ENCODE measurements around the gene MBD3L3.
"Not testable (repeated sequence)": the region's sequence is repeated elsewhere in the genome, so short reads cannot be mapped to it uniquely, and the experiment has no call there.

Gene MBD3L3

GRCh38 chr19:7063764-7064418 is 5.4 kb upstream of the MBD3L3 start:
- DNase-seq (ENCODE audit: low read depth in 2 of 2): no peak
- TF ChIP-seq CTCF (IDR thresholded peaks at IDR 0.05; ENCODE audit: low read depth, low read length): no peak
- H3K4me3 ChIP-seq (replicated peaks in 1 of 2; ENCODE audit: low read depth in 2 of 2, low read length in 2 of 2): no peak overlapping the region

GRCh38 chr19:7063339-7063738 is 4.9 kb upstream of the MBD3L3 start:
- no peak overlapping the region for H3K4me3 ChIP-seq (replicated peaks in 1 of 2; ENCODE audit: low read depth in 2 of 2, low read length in 2 of 2)
- no peak for DNase-seq (ENCODE audit: low read depth in 2 of 2)
- no peak for TF ChIP-seq CTCF (IDR thresholded peaks at IDR 0.05; ENCODE audit: low read depth, low read length)

- DNase-seq (ENCODE audit: low read depth in 2 of 2); H3K4me3 ChIP-seq (replicated peaks in 1 of 2; ENCODE audit: low read depth in 2 of 2, low read length in 2 of 2): not testable (repeated sequence)
Observed at GRCh38 chr19:7059977-7060376, 1.5 kb upstream of the MBD3L3 start.

GRCh38 chr19:7056371-7056770 is 2.1 kb downstream of the MBD3L3 start:
- H3K4me3 ChIP-seq (replicated peaks in 1 of 2; ENCODE audit: low read depth in 2 of 2, low read length in 2 of 2); DNase-seq (ENCODE audit: low read depth in 2 of 2): not testable (repeated sequence)

- not testable (repeated sequence) for H3K4me3 ChIP-seq (replicated peaks in 1 of 2; ENCODE audit: low read depth in 2 of 2, low read length in 2 of 2); DNase-seq (ENCODE audit: low read depth in 2 of 2)
Observed at GRCh38 chr19:7055679-7056078, 2.8 kb downstream of the MBD3L3 start.

- not testable (repeated sequence) for H3K4me3 ChIP-seq (replicated peaks in 1 of 2; ENCODE audit: low read depth in 2 of 2, low read length in 2 of 2); DNase-seq (ENCODE audit: low read depth in 2 of 2)
Observed at GRCh38 chr19:7054635-7055368, 3.7 kb downstream of the MBD3L3 start.

GRCh38 chr19:7052896-7053295 is 5.6 kb downstream of the MBD3L3 start:
- not testable (repeated sequence) for H3K4me3 ChIP-seq (replicated peaks in 1 of 2; ENCODE audit: low read depth in 2 of 2, low read length in 2 of 2); DNase-seq (ENCODE audit: low read depth in 2 of 2)

GRCh38 chr19:7051421-7051820 is 7.1 kb downstream of the MBD3L3 start:
- not testable (repeated sequence) for DNase-seq (ENCODE audit: low read depth in 2 of 2)

GRCh38 chr19:7049021-7049420 is 9.5 kb downstream of the MBD3L3 start, which contains the start of gene MBD3L2:
TSS of gene MBD3L2 (plus strand) at chr19:7049321. CDS start at chr19:7049374, 53 bp downstream.
- not testable (repeated sequence) for H3K4me3 ChIP-seq (replicated peaks in 1 of 2; ENCODE audit: low read depth in 2 of 2, low read length in 2 of 2); DNase-seq (ENCODE audit: low read depth in 2 of 2)

More at GRCh38 chr19:7051421-7051820, 7.1 kb downstream of the MBD3L3 start:
- H3K4me3 ChIP-seq (replicated peaks in 1 of 2; ENCODE audit: low read depth in 2 of 2, low read length in 2 of 2): not testable (repeated sequence)

- H3K4me3 ChIP-seq (replicated peaks in 1 of 2; ENCODE audit: low read depth in 2 of 2, low read length in 2 of 2); DNase-seq (ENCODE audit: low read depth in 2 of 2): not testable (repeated sequence)
Observed at GRCh38 chr19:7041563-7041962, 16.9 kb downstream of the MBD3L3 start.

GRCh38 chr19:7040079-7040478 is 18.4 kb downstream of the MBD3L3 start, which contains the start of gene MBD3L4:
TSS of gene MBD3L4 (minus strand) at chr19:7040179. CDS start at chr19:7040144, 35 bp downstream.
- H3K4me3 ChIP-seq (replicated peaks in 1 of 2; ENCODE audit: low read depth in 2 of 2, low read length in 2 of 2); DNase-seq (ENCODE audit: low read depth in 2 of 2): not testable (repeated sequence)

- H3K4me3 ChIP-seq (replicated peaks in 1 of 2; ENCODE audit: low read depth in 2 of 2, low read length in 2 of 2); DNase-seq (ENCODE audit: low read depth in 2 of 2): not testable (repeated sequence)
Observed at GRCh38 chr19:7030278-7030677, 28.2 kb downstream of the MBD3L3 start, which contains the start of gene MBD3L5. TSS of gene MBD3L5 (plus strand) at chr19:7030578. CDS start at chr19:7030612, 34 bp downstream.

GRCh38 chr19:7028790-7029189 is 29.7 kb downstream of the MBD3L3 start:
- DNase-seq (ENCODE audit: low read depth in 2 of 2); H3K4me3 ChIP-seq (replicated peaks in 1 of 2; ENCODE audit: low read depth in 2 of 2, low read length in 2 of 2): not testable (repeated sequence)

GRCh38 chr19:7021331-7021730 is 37.1 kb downstream of the MBD3L3 start, which contains the start of gene MBD3L2B:
TSS of gene MBD3L2B (minus strand) at chr19:7021431. CDS start at chr19:7021397, 34 bp downstream.
- H3K4me3 ChIP-seq (replicated peaks in 1 of 2; ENCODE audit: low read depth in 2 of 2, low read length in 2 of 2); DNase-seq (ENCODE audit: low read depth in 2 of 2): not testable (repeated sequence)

All from cardiac fibroblast (primary cell).